Heart left ventricle (tissue), 16 donors: ENCODE measurements around the gene ZNF621. TPM values are rescaled to one million over a fixed set of nuclear protein-coding genes. Genes with fewer than 3 reads are reported as not detected.
A peak's percentile ranks its signal among the peaks of the same experiment; 100 is the strongest.

ENCODE experiments used
- ATAC-seq, 4 donors: fragments of 200-7000 bp; cut with Tn5 transposase; one replicate each; pipeline ENCODE4 v1.9.1; 2020 to 2022; ENCODE audit warnings: moderate library complexity in 4 of 4, mild to moderate bottlenecking in 3 of 4, moderate number of reproducible peaks in 1 of 4
- DNase-seq, 5 donors: peaks; one replicate each; pipeline ENCODE4 v3.0.0-alpha.2; 2020
- H3K27ac ChIP-seq, 12 donors: fragments of 200-600 bp; sonication (generic) in 4 of 12; one replicate each; pipeline versions ENCODE4 v1.5.0 to v1.8.0; 2016 to 2022; ENCODE audit warnings: mild to moderate bottlenecking in 2 of 12
- H3K27me3 ChIP-seq, 9 donors: fragments of 200-600 bp; sonication (generic) in 2 of 9; one replicate each; pipeline versions ENCODE4 v1.5.1 to v1.8.0; 2016 to 2022; ENCODE audit warnings: mild to moderate bottlenecking in 3 of 9
- H3K36me3 ChIP-seq, 9 donors: fragments of 200-600 bp; sonication (generic) in 2 of 9; one replicate each; pipeline versions ENCODE4 v1.5.0 to v1.8.0; 2018 to 2022; ENCODE audit warnings: mild to moderate bottlenecking in 2 of 9
- H3K4me1 ChIP-seq, 12 donors: fragments of 200-600 bp; sonication (generic) in 4 of 12; one replicate each; pipeline versions ENCODE4 v1.5.0 to v1.8.0; 2016 to 2022; ENCODE audit warnings: mild to moderate bottlenecking in 3 of 12
- H3K4me3 ChIP-seq, 12 donors: fragments of 200-600 bp; sonication (generic) in 4 of 12; one replicate each; pipeline versions ENCODE4 v1.5.0 to v1.8.0; 2017 to 2022; ENCODE audit warnings: mild to moderate bottlenecking in 9 of 12, moderate library complexity in 4 of 12
- H3K9me3 ChIP-seq, 12 donors: fragments of 200-600 bp; sonication (generic) in 4 of 12; one replicate each; pipeline versions ENCODE4 v1.5.0 to v1.8.0; 2016 to 2022; ENCODE audit warnings: mild to moderate bottlenecking in 1 of 12
- POLR2A ChIP-seq, 2 donors: fragments of 450-650 bp; IDR thresholded peaks; one replicate each; pipeline ENCODE4 v1.6.1; 2017; ENCODE audit warnings: antibody characterized with exemption in 2 of 2, mild to moderate bottlenecking in 2 of 2, moderate library complexity in 2 of 2
- WGBS, 4 donors: extraction: QIAGEN DNeasy Blood & Tissue Kit in 2 of 4; methylation state at CpG; one replicate each; pipeline versions ENCODE4 v1.1.5 to v1.1.7; 2013 to 2018; 5-methylcytosine and 5-hydroxymethylcytosine counted together
- intact Hi-C, 10 donors: fragments of 100-400 bp; cut with DNase I; formaldehyde crosslinking; loops; one replicate each; pipeline versions ENCODE4 v1.11.1 to v1.14.2; 2022
- polyA plus RNA-seq, 2 donors: library from polyadenylated mRNA; stranded (reverse); fragments of 200-250 nt; gene quantifications; one replicate each; pipeline ENCODE4 v1.2.3, GENCODE V29; 2013
- total RNA-seq, 9 donors: library from RNA; depleted of rRNA in 2 of 9; stranded (reverse); fragments of >200 nt in 2 of 9; fragmentation: NEBNext Ultra II Directional in 3 of 9; extraction: Animal tissue kit (Norgen Biotek cat#: 25700) in 3 of 9; gene quantifications; one replicate each; pipeline versions ENCODE4 v1.1.0 to v1.2.4, GENCODE V29; 2016 to 2023
- TF ChIP-seq, protein P1 (sequence below), 12 donors: fragments of 200-600 bp; sonication (generic) in 4 of 12; IDR thresholded peaks; one replicate each; pipeline versions ENCODE4 v1.5.0 to v1.8.0; 2018 to 2022; ENCODE audit warnings: antibody characterized with exemption in 12 of 12, mild to moderate bottlenecking in 5 of 12
- donor health status: ischemic (EF 13 %, LVEDD 7.1; RV severe dilation, severe dysfunction).
- donor health status: healthy with polysubstance abuse.
- donor health status: DM: no; HTN: yes; CAD: no.
- donor health status: DM: no; HTN: no; CAD: no.
- donor health status: ischemic (EF 25% LVEDD 6.9; RV normal size, moderate dysfunction).
- donor health status: ischemic (EF 25% LVEDD 5.7; RV mildly dilated, moderate dysfunction).
- donor health status: healthy.
- donor health status: DM: yes; HTN: yes; CAD: no.
- donor health status: ischemic (EF 35%, LVEDD 5.7; RV mildly dilated, moderate dysfunction).
- donor health status: nonischemic (EF 11% LVEDD 7.7; RV severe dilation, severe dysfunction).
- donor health status: DM: yes; HTN: yes; CAD: no.
- donor health status: PGD.
- donor health status: ischemic (EF 29% LVEDD 5.4; RV normal size, mild dysfunction).
- donor health status: nonischemic (EF 23%, LVEDD 6.1; RV moderate dilation, normal function).

The ZNF621 gene
- total and polyA plus RNA-seq, 11 donors, result 7.4 to 14.3 (median 9.1) TPM

- peaks cover 0 to 24% (median 11%) of the 10 kb centered on the region in 12 donors for H3K4me1 ChIP-seq
- no peak for TF ChIP-seq POLR2A (IDR thresholded peaks at IDR 0.05)
- TF ChIP-seq, protein P1, sequence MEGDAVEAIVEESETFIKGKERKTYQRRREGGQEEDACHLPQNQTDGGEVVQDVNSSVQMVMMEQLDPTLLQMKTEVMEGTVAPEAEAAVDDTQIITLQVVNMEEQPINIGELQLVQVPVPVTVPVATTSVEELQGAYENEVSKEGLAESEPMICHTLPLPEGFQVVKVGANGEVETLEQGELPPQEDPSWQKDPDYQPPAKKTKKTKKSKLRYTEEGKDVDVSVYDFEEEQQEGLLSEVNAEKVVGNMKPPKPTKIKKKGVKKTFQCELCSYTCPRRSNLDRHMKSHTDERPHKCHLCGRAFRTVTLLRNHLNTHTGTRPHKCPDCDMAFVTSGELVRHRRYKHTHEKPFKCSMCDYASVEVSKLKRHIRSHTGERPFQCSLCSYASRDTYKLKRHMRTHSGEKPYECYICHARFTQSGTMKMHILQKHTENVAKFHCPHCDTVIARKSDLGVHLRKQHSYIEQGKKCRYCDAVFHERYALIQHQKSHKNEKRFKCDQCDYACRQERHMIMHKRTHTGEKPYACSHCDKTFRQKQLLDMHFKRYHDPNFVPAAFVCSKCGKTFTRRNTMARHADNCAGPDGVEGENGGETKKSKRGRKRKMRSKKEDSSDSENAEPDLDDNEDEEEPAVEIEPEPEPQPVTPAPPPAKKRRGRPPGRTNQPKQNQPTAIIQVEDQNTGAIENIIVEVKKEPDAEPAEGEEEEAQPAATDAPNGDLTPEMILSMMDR (IDR thresholded peaks at IDR 0.05), result no peak
- WGBS, 4 donors, result 90 to 97% (median 92%) methylated on average over 6 of the region's 6 CpGs
- H3K27me3 ChIP-seq, result no peaks in the 10 kb centered on the region
- intact Hi-C loops, result loop anchor here in 8 of 10 donors (2.0 to 10.0 kb wide), 9 partner anchors 129 to 1129 kb away; partner anchors contain the start of gene CTNNB1 (in 3 of the 8)
- H3K9me3 ChIP-seq, result no peaks in the 10 kb centered on the region
- no peak for DNase-seq
- no peak overlapping the region for H3K4me3 ChIP-seq
- peak overlapping the region in 2 of 12 donors; percentile 6 to 27 for H3K27ac ChIP-seq
- ATAC-seq, result no peak
- H3K36me3 ChIP-seq, result no peaks in the 10 kb centered on the region
These were observed 60.7 kb downstream of the ZNF621 start for GRCh38 chr3:40585381-40586016.

DNA sequence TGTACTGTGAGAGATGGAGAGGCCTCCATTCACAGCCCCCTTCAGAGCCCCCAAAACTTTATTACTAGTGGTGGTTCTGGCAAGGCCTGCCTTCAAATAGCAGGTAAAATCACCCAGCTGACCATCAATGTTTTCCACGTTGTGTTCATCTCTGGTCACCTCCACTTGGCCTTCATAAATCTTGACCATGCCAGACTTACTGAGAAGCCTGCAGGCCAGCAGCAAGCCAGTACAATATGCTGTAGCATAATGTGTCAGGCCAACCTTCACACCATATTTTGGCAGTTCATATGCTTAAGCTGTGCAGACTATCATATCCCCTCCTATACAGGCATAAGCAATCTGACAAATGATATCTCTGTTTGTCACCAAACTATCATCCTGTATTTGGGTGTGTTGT is 62.1 kb downstream of the ZNF621 start:
- no peak for TF ChIP-seq POLR2A (IDR thresholded peaks at IDR 0.05)
- DNase-seq, result no peak

DNA sequence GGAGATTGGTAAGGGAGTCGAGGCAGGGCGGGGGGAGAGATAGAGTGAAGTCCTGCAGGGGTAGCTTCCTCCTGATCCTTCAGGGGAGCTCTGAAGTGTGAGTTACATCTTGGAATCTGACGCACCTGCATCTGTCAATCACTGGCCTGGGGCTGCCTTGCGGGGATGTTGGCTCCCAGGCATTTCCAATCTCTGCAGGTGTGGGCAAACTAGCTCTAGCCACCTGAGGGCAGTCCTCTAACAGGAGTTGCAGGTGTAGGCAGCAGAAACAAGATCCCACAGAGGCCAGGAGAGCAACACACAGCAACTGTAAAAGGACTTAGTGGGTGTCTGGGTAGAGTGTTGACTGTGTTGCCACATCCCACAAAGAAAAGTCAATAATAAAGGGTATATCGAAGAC is 63.6 kb downstream of the ZNF621 start:
- ATAC-seq (no peak), DNase-seq (no peak)
- Histone ChIP-seq H3K9me3 (no peaks in the 10 kb centered on the region), H3K27me3 (no peaks in the 10 kb centered on the region), H3K36me3 (no peaks in the 10 kb centered on the region), H3K27ac (no peak overlapping the region), H3K4me3 (no peak overlapping the region), H3K4me1 (peaks cover 0 to 16% (median 10%) of the 10 kb centered on the region in 12 donors)
- intact Hi-C loops, result loop anchor here in 8 of 10 donors (5.0 to 10.0 kb wide), 8 partner anchors 126 to 1126 kb away; partner anchors contain the start of gene CTNNB1 (in 3 of the 8)
- TF ChIP-seq, protein P1 (IDR thresholded peaks at IDR 0.05), result no peak
- no peak for TF ChIP-seq POLR2A (IDR thresholded peaks at IDR 0.05)
- 90 to 95% (median 92%) methylated on average over 5 of the region's 5 CpGs for WGBS, 4 donors

More for the DNA sequence above, 62.1 kb downstream of the ZNF621 start:
- Histone ChIP-seq H3K27ac (no peak overlapping the region), H3K9me3 (no peaks in the 10 kb centered on the region), H3K4me3 (no peak overlapping the region), H3K36me3 (no peaks in the 10 kb centered on the region), H3K4me1 (peaks cover 0 to 24% (median 11%) of the 10 kb centered on the region in 12 donors), H3K27me3 (no peaks in the 10 kb centered on the region)
- 92 to 98% (median 94%) methylated on average over 1 of the region's 1 CpG for WGBS, 4 donors
- intact Hi-C loops, result loop anchor here in 8 of 10 donors (5.0 to 10.0 kb wide), 8 partner anchors 128 to 1128 kb away; partner anchors contain the start of gene CTNNB1 (in 3 of the 8)
- no peak for ATAC-seq

Other genes starting within 250 kb of the ZNF621 start
- gene EIF1B, start 215.3 kb upstream of the ZNF621 start, total RNA-seq, result 100 to 1,000 TPM in 7 of 9 donors, 10 to 100 TPM in 2; 64.0 to 357 (median 289) TPM
- 100 to 1,000 TPM; 170 to 590 TPM for gene EIF1B, start 215.3 kb upstream of the ZNF621 start, polyA plus RNA-seq
- gene ENTPD3, start 137.8 kb upstream of the ZNF621 start, total RNA-seq, result under 1 TPM; 0.12 to 0.83 (median 0.39) TPM
- under 1 TPM; 0.19 to 0.30 TPM for gene ENTPD3, start 137.8 kb upstream of the ZNF621 start, polyA plus RNA-seq
- 1,000 to 10,000 TPM in 6 of 9 donors, 100 to 1,000 TPM in 3; 159 to 1,346 (median 1,032) TPM for gene RPL14, start 67.6 kb upstream of the ZNF621 start, total RNA-seq
- 1,000 to 10,000 TPM; 1,136 to 1,245 TPM for gene RPL14, start 67.6 kb upstream of the ZNF621 start, polyA plus RNA-seq
- gene ZNF619, start 47.8 kb upstream of the ZNF621 start, total RNA-seq, result 1 to 10 TPM; 2.8 to 8.2 (median 4.8) TPM
- gene ZNF619, start 47.8 kb upstream of the ZNF621 start, polyA plus RNA-seq, result 1 to 10 TPM; 1.3 to 2.7 TPM
- gene ZNF620, start 18.9 kb upstream of the ZNF621 start, total RNA-seq, result 1 to 10 TPM; 1.1 to 4.4 (median 2.5) TPM
- 1 to 10 TPM; 1.1 to 2.5 TPM for gene ZNF620, start 18.9 kb upstream of the ZNF621 start, polyA plus RNA-seq